Brain microvascular endothelial cell (primary cell): ENCODE results near the gene RXRA.

ENCODE experiments used
- DNase-seq: peaks from one replicate; pipeline ENCODE4 v3.0.0-alpha.2; 2020
- H3K27ac ChIP-seq: fragments of 250-450 bp; sonication (Bioruptor Pico); 2 replicates; pipeline ENCODE4 v1.5.1; 2020; ENCODE audit warnings: mild to moderate bottlenecking, moderate library complexity
- H3K27me3 ChIP-seq: fragments of 250-450 bp; sonication (Bioruptor Pico); replicated peaks from 2 replicates; pipeline ENCODE4 v1.5.1; 2020; ENCODE audit warnings: mild to moderate bottlenecking
- H3K36me3 ChIP-seq: fragments of 250-450 bp; sonication (Bioruptor Pico); replicated peaks from 2 replicates; pipeline ENCODE4 v1.5.1; 2020; ENCODE audit warnings: mild to moderate bottlenecking
- H3K4me3 ChIP-seq: 2 replicates; pipeline ENCODE4 v1.5.1; 2011; ENCODE audit warnings: low read depth, mild to moderate bottlenecking, control low read depth, low read length, moderate library complexity
- in situ Hi-C: cut with HindIII; loops from 2 replicates; pipeline ENCODE4 v1.10.0; 2017; ENCODE audit warnings: low sequenced_read_pairs, low pct_ligation_motif_present
- TF ChIP-seq, protein P1 (sequence below): IDR thresholded peaks from 2 replicates; pipeline ENCODE4 v1.5.1; 2011; ENCODE audit warnings: low read depth, mild to moderate bottlenecking, moderate library complexity, low read length, control low read depth, inconsistent platforms; ENCODE audit errors: missing control alignments

RXRA gene

DNA sequence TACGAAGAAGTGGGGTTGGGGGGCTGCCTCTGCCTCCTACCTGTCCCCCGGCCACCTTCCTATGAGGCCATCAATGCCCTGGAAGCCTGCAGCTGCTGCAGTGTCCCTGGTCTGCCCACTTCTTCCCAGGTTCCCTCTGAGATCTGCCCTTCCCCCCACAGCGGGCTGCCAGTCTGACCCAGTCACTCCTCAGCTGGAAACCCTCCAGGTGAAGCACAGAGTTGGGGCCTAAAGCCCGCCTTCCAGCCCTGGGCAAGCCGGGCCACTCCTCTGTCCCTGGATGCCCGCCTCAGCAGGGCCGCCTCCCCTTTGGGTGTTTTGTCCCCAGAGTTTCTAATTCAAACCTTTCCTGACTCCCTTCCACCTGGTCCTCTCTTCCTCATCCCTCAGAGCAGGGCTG, 137.0 kb downstream of the RXRA start:
- in situ Hi-C loops = loop anchor here (25.0 kb wide), 1 partner anchor 99 kb away; no protein-coding TSS in a partner anchor
- no peak overlapping the region for H3K4me3 ChIP-seq
- DNase-seq = no peak
- TF ChIP-seq, protein P1, sequence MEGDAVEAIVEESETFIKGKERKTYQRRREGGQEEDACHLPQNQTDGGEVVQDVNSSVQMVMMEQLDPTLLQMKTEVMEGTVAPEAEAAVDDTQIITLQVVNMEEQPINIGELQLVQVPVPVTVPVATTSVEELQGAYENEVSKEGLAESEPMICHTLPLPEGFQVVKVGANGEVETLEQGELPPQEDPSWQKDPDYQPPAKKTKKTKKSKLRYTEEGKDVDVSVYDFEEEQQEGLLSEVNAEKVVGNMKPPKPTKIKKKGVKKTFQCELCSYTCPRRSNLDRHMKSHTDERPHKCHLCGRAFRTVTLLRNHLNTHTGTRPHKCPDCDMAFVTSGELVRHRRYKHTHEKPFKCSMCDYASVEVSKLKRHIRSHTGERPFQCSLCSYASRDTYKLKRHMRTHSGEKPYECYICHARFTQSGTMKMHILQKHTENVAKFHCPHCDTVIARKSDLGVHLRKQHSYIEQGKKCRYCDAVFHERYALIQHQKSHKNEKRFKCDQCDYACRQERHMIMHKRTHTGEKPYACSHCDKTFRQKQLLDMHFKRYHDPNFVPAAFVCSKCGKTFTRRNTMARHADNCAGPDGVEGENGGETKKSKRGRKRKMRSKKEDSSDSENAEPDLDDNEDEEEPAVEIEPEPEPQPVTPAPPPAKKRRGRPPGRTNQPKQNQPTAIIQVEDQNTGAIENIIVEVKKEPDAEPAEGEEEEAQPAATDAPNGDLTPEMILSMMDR = no peak
- no peaks in the 10 kb centered on the region for H3K27me3 ChIP-seq
- no peak overlapping the region for H3K27ac ChIP-seq
- no peaks in the 10 kb centered on the region for H3K36me3 ChIP-seq

GRCh38 chr9:134466869-134467616, 140.8 kb downstream of the RXRA start:
- no peaks in the 10 kb centered on the region for H3K36me3 ChIP-seq
- no peak overlapping the region for H3K27ac ChIP-seq
- H3K4me3 ChIP-seq = no peak overlapping the region
- H3K27me3 ChIP-seq = no peaks in the 10 kb centered on the region
- in situ Hi-C loops = loop anchor here (25.0 kb wide), 1 partner anchor 95 kb away; no protein-coding TSS in a partner anchor
- TF ChIP-seq, protein P1 = no peak
- no peak for DNase-seq

GRCh38 chr9:134468358-134468757, 142.1 kb downstream of the RXRA start:
- H3K27ac ChIP-seq = no peak overlapping the region
- TF ChIP-seq, protein P1 = no peak

GRCh38 chr9:134469041-134469875, 143.0 kb downstream of the RXRA start:
- no peak for DNase-seq
- TF ChIP-seq, protein P1 = no peak
- H3K36me3 ChIP-seq = no peaks in the 10 kb centered on the region
- no peak overlapping the region for H3K4me3 ChIP-seq
- no peak overlapping the region for H3K27ac ChIP-seq
- H3K27me3 ChIP-seq = no peaks in the 10 kb centered on the region
- in situ Hi-C loops = loop anchor here (25.0 kb wide), 1 partner anchor 93 kb away; no protein-coding TSS in a partner anchor

More at GRCh38 chr9:134468358-134468757, 142.1 kb downstream of the RXRA start:
- H3K36me3 ChIP-seq = no peaks in the 10 kb centered on the region
- no peak overlapping the region for H3K4me3 ChIP-seq
- DNase-seq = no peak
- H3K27me3 ChIP-seq = no peaks in the 10 kb centered on the region
- in situ Hi-C loops = loop anchor here (25.0 kb wide), 1 partner anchor 94 kb away; no protein-coding TSS in a partner anchor

GRCh38 chr9:134472256-134472655, 146.0 kb downstream of the RXRA start:
- no peak for DNase-seq
- Histone ChIP-seq H3K27me3 (no peaks in the 10 kb centered on the region), H3K4me3 (no peak overlapping the region), H3K27ac (no peak overlapping the region), H3K36me3 (no peaks in the 10 kb centered on the region)
- in situ Hi-C loops = loop anchor here (25.0 kb wide), 1 partner anchor 90 kb away; no protein-coding TSS in a partner anchor
- TF ChIP-seq, protein P1 = no peak
